HG03378 (cell line): Measurements from ENCODE around the gene ZIC4.

Source experiments
- ATAC-seq: cut with Tn5 transposase; IDR thresholded peaks from one replicate; pipeline ENCODE4 v1.9.1; 2021; ENCODE audit warnings: mild to moderate bottlenecking, moderate library complexity; ENCODE audit not compliant: unreplicated experiment

The ZIC4 gene

DNA sequence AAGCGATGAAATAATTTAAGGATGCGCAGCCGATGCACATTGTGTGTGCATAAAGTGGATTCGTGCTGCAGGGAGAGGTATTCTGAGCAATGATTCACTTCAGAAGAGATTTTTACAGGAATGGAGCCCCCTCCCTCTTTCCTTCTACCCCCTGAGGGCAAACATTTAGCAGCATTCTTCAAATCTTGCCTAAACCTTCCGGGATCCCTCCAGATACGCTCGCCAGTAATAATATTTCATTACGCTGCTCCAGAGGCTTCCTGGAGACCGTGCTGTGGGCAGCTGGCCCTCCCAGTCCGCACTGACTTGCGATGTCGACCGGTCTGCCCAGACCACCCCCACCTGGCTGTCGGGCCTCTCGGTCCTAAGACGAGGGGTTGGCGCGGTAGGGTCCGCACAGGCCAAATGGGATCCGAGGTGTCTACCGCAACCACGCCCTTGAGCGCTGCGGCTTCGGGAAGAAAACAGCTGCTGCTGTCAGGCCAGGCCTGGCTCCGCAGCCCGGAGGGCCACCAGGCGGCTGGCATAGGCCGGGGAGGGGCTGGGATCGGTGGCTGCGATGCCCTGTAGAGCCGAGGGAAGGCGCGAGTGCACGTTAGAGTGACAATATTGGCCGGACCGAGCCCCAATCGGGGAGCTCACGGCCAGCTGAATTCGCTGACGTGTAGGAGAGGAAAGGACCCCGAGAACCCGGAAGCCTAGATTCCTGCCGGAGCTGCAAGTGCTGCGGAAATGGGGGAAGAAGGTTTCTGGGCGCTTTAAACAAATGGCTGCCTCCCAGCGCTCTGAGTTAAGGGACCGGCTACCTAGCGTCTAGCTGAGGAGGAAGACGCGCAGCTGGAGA lies 14.3 kb downstream of the ZIC4 start:
- no peak for ATAC-seq

GRCh38 chr3:147390589-147391569 lies 15.5 kb downstream of the ZIC4 start:
- ATAC-seq = no peak

- ATAC-seq = no peak
Observed at GRCh38 chr3:147389717-147390116, 16.6 kb downstream of the ZIC4 start.

DNA sequence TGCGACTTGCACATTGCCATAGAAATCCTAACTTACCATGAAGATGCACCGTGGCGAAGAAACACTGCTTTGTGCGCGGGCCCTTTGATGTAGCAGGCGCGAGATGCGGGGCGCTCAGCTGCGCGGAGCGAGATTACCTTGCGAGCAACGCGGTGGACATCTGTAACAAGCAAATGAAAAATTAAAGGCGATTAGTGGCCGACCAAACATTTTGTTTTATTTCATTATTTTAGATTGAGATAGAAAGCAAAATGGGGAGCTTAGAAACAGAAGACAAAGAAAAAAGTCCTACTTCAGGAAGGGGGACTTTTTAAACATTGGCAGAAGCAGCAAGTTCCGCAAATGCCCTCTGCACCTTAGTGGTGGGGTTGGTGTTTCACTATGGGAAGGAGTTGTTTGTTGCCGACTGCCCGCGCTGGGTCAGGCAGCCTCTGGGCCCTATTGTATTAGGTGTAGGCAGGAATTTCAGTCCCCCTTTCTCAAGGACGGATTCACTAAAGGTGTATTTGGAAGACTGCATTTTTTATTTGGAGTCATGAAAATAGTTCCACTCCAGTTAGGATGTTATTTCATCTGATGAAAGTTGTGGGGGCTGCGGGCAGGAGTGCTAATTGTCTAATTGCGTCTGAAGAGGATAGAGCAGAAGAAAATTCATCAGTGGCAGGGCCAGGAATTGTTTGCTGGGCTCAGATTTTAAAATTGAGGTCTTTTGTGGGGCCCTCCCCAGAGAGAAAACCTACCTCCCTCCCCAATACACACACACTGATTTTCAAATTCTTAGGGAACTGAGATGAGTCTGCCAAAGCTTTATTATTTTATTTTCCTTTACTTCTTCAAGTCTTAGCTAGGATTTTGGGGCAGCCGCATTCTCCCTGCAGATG lies 17.4 kb downstream of the ZIC4 start:
- ATAC-seq = no peak

DNA sequence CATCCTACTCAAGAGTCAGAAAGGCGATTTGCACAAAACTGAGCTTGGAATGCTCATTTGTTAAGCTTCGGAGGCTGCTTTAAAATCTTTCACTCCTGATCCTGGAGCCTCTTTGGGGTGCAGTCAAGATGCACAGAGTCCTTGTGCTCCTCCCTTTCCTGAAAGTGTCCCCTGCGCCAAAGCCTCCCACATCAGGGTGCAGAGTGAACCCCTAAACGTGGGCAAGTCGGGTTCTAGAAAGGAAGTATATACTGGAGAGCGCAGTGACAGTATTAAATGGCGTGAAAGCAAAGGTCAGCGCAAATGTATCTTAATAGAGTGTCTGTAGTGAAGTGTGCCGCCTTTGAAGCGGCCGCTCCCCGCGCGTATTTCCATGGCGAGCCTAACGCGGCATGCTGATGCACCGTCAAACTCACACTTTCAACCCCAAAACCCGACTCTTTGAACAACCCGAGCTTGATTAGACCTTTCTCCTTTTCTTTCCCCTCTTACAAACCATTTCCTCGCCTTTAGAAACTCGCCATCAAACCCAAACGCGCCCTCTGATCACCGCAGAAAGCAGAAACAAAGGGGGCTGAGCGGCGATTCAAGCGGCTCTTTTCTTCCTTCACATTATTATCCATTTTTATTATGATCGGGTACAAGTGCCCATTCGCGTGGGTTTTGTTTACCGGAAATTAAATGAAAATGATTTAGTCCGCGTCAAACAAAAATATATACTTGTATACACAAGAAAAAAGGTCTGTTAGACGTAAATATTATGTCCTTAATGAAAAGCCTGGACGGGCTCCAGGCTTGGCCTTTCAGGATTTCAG lies 18.3 kb downstream of the ZIC4 start:
- ATAC-seq = no peak

DNA sequence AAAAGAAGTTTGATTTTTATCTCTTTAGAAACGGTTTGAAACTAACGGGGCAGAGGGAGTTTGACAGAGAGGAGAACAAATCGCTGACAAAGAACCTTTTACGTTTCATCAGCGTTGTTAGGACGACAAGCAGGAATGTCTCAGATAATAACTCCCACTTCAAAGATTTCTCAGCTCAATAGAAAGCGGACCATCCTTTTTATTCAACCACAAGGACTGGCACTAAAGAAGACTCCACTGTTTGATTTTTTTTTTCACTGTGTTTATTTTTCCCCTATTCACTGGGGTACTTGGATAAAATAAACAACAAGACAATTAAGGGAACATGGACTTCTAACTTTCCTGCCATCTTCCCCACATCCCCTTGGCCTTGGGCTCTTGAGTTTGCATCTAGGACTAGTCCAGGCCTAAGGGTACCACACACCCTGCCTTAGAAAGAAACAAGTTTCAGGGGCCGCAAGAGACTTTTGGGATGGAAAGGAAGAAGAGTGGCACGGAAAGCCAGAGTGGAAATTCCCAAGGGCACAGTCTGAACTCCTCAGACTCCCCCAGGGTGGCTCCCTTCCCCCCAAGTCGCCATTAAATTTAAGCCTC lies 19.0 kb downstream of the ZIC4 start:
- ATAC-seq = no peak

GRCh38 chr3:147385059-147386012 lies 21.0 kb downstream of the ZIC4 start:
- ATAC-seq = no peak

GRCh38 chr3:147384210-147385058 lies 21.9 kb downstream of the ZIC4 start:
- ATAC-seq = no peak

DNA sequence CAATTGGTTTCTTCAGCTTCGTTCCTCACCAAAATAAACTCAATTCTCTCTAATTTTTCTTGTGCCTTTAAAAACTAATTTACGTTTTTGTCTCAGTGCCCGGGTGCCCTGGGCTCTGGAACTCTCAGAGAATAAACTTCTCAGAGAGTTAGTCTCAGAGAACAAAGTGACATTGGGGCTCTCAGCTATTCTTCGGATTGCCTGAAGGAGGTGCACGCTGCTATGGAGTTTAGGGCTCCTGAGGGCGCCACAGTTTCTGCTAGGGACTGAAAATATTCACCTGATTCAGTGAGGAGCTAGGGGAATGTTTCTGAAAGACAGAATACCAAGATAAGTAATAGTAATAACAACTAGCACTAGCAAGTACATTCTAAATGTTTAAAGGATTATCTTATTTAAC lies 22.7 kb downstream of the ZIC4 start:
- no peak for ATAC-seq

DNA sequence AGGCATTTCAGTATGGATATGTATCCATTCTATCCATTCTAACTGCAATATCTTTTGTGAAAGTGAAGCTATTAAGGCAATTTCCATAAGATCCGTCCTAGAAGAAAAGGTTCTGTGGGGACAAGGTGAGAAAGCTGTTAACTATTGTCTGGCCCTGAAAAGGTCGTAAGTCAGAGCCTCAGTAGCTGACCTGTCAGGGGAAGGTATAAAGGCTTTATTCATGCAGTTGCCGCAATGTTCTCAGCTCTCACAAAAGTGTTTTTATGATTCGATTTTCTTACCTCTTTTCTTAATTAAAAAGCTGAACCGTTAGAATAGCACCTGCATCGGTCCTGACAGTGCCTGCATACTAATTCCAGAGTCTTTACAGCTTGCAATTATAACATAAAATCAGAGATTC lies 24.7 kb downstream of the ZIC4 start:
- no peak for ATAC-seq

DNA sequence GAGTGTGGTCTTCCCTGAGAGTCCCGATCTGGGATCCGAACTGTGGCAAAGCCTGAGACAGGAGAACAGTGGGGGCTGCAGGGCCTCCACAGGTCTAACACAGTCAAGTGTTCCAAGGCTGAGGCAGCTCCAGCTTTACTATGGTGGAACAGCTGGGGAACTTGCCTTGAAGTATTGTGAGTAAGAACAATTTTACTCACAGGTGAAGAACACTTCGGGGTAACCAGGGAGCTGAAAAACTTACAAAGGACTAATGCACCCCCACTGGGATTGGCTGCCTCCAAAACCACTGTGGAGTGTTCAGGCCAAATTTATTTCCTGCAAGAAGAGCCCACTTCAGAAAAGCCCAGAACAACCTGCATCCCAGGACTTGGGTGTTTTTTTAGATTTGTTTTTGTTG lies 25.4 kb downstream of the ZIC4 start:
- ATAC-seq = no peak

DNA sequence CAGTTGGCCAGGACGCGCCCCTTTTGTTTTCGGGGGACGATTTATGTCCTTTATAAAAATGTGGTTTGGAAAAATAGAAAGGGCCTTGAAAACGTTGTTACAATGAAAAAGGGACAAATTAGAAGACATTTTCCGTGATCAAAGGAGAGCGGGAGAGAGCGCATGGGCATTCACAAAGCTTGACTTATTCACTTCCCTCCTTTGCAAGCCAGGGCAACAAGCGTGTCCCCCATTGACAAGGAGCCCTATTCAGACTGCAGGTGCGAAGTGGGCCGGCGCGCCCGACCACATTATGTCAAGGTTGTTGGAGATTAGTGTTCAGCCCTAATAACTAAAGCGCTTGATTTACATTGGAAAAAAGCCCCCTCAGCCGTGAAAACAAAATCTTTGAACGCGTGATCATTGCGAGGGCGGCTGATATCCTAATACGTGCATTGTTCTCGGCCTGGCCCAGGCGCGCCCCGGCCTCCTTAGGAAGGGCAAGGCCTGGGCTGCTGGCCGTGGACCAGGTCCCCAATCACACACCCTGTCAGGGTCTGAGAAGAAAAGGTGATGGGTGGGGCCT lies 25.9 kb downstream of the ZIC4 start:
- ATAC-seq = no peak

DNA sequence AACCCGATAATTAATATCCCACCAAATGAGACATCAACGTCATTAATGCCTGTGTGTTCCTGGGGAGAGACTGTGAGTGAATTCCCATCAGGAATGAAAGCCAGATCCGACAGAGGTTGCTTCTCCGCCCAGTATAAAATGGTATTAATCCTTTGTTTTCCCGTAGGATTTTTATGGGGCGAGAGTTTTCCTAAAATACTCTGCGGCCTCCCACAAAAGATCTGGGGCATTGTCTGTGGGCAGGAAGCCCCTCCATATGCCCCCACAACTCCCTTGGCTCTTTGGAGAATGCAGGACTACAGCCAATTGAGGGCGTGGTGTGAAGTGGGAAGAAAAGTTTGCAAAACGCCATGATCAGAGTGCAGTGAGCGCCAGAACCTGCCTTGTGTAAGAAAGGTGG lies 26.7 kb downstream of the ZIC4 start:
- ATAC-seq = no peak

DNA sequence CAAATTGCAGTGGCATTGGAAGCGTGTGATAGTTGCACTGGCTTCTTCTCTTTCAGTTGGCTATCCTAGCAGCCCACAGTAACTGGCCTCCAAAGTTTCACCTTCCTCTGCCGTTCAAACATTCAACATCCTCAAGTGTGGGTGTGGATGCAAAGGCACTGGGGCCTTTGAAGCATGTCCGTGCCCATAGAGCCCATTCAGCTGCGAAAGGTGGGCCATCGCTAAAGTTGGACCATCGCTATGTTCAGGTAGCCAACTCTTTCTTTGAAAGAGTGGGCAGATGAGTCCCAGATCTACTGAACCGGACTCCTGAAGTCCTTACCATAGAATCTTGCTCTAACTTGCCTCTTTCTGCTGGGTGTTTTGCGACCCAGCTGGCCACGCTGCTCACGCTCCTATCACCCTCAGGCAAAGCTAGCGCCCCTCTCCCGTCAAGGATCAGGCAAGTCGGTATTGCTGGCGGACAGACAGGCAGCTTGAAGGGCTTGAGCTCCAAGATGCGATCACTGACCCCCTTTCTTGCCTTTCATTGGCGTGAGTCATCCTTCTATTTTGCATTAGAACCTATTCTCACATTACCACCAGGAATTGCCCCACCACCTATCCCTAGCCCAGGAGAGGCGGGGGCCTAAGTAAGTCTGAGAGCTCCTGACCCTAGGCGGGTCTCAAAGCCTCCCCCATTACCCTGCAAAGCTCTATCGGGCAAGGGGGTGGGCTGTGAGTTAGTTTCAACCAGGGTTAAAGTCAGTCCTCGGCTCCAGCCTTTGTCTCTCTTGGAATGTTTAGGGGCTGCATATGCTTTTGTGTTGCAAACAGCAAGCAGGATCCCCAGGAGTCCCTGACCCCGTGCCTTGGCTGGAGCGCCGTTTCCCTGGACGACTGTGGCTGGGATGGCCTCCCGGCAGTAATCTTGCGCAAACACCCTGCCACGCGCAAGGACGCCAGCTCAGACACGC lies 28.7 kb downstream of the ZIC4 start:
- ATAC-seq = no peak

- no peak for ATAC-seq
Observed at GRCh38 chr3:147373301-147373700, 33.0 kb downstream of the ZIC4 start.

- ATAC-seq = no peak
Observed at GRCh38 chr3:147372525-147373027, 33.8 kb downstream of the ZIC4 start.
